Heart left ventricle (tissue), 16 donors: Measurements from ENCODE around the gene BMPER. TPM values are rescaled to one million over a fixed set of nuclear protein-coding genes. Genes with fewer than 3 reads are reported as not detected.

Experiments used
- ATAC-seq, 4 donors: fragments of 200-7000 bp; cut with Tn5 transposase; one replicate each; pipeline ENCODE4 v1.9.1; 2020 to 2022; ENCODE audit warnings: moderate library complexity in 4 of 4, mild to moderate bottlenecking in 3 of 4, moderate number of reproducible peaks in 1 of 4
- DNase-seq, 5 donors: peaks; one replicate each; pipeline ENCODE4 v3.0.0-alpha.2; 2020
- H3K27ac ChIP-seq, 12 donors: fragments of 200-600 bp; sonication (generic) in 4 of 12; one replicate each; pipeline versions ENCODE4 v1.5.0 to v1.8.0; 2016 to 2022; ENCODE audit warnings: mild to moderate bottlenecking in 2 of 12
- H3K27me3 ChIP-seq, 9 donors: fragments of 200-600 bp; sonication (generic) in 2 of 9; one replicate each; pipeline versions ENCODE4 v1.5.1 to v1.8.0; 2016 to 2022; ENCODE audit warnings: mild to moderate bottlenecking in 3 of 9
- H3K36me3 ChIP-seq, 9 donors: fragments of 200-600 bp; sonication (generic) in 2 of 9; one replicate each; pipeline versions ENCODE4 v1.5.0 to v1.8.0; 2018 to 2022; ENCODE audit warnings: mild to moderate bottlenecking in 2 of 9
- H3K4me1 ChIP-seq, 12 donors: fragments of 200-600 bp; sonication (generic) in 4 of 12; one replicate each; pipeline versions ENCODE4 v1.5.0 to v1.8.0; 2016 to 2022; ENCODE audit warnings: mild to moderate bottlenecking in 3 of 12
- H3K4me3 ChIP-seq, 12 donors: fragments of 200-600 bp; sonication (generic) in 4 of 12; one replicate each; pipeline versions ENCODE4 v1.5.0 to v1.8.0; 2017 to 2022; ENCODE audit warnings: mild to moderate bottlenecking in 9 of 12, moderate library complexity in 4 of 12
- H3K9me3 ChIP-seq, 12 donors: fragments of 200-600 bp; sonication (generic) in 4 of 12; one replicate each; pipeline versions ENCODE4 v1.5.0 to v1.8.0; 2016 to 2022; ENCODE audit warnings: mild to moderate bottlenecking in 1 of 12
- CTCF ChIP-seq, 12 donors: fragments of 200-600 bp; sonication (generic) in 4 of 12; IDR thresholded peaks; one replicate each; pipeline versions ENCODE4 v1.5.0 to v1.8.0; 2018 to 2022; ENCODE audit warnings: antibody characterized with exemption in 12 of 12, mild to moderate bottlenecking in 5 of 12
- POLR2A ChIP-seq, 2 donors: fragments of 450-650 bp; IDR thresholded peaks; one replicate each; pipeline ENCODE4 v1.6.1; 2017; ENCODE audit warnings: antibody characterized with exemption in 2 of 2, mild to moderate bottlenecking in 2 of 2, moderate library complexity in 2 of 2
- WGBS, 4 donors: extraction: QIAGEN DNeasy Blood & Tissue Kit in 2 of 4; methylation state at CpG; one replicate each; pipeline versions ENCODE4 v1.1.5 to v1.1.7; 2013 to 2018; 5-methylcytosine and 5-hydroxymethylcytosine counted together
- intact Hi-C, 10 donors: fragments of 100-400 bp; cut with DNase I; formaldehyde crosslinking; loops; one replicate each; pipeline versions ENCODE4 v1.11.1 to v1.14.2; 2022
- polyA plus RNA-seq, 2 donors: library from polyadenylated mRNA; stranded (reverse); fragments of 200-250 nt; gene quantifications; one replicate each; pipeline ENCODE4 v1.2.3, GENCODE V29; 2013
- total RNA-seq, 9 donors: library from RNA; depleted of rRNA in 2 of 9; stranded (reverse); fragments of >200 nt in 2 of 9; fragmentation: NEBNext Ultra II Directional in 3 of 9; extraction: Animal tissue kit (Norgen Biotek cat#: 25700) in 3 of 9; gene quantifications; one replicate each; pipeline versions ENCODE4 v1.1.0 to v1.2.4, GENCODE V29; 2016 to 2023
- donor health status: ischemic (EF 13 %, LVEDD 7.1; RV severe dilation, severe dysfunction).
- donor health status: healthy with polysubstance abuse.
- donor health status: DM: no; HTN: yes; CAD: no.
- donor health status: DM: no; HTN: no; CAD: no.
- donor health status: ischemic (EF 25% LVEDD 6.9; RV normal size, moderate dysfunction).
- donor health status: ischemic (EF 25% LVEDD 5.7; RV mildly dilated, moderate dysfunction).
- donor health status: healthy.
- donor health status: DM: yes; HTN: yes; CAD: no.
- donor health status: ischemic (EF 35%, LVEDD 5.7; RV mildly dilated, moderate dysfunction).
- donor health status: nonischemic (EF 11% LVEDD 7.7; RV severe dilation, severe dysfunction).
- donor health status: DM: yes; HTN: yes; CAD: no.
- donor health status: PGD.
- donor health status: ischemic (EF 29% LVEDD 5.4; RV normal size, mild dysfunction).
- donor health status: nonischemic (EF 23%, LVEDD 6.1; RV moderate dilation, normal function).

BMPER gene
- total and polyA plus RNA-seq, 11 donors = 0.05 to 4.2 (median 0.85) TPM

- H3K4me3 ChIP-seq = no peak overlapping the region
- peaks cover 0 to 18% (median 4%) of the 10 kb centered on the region in 12 donors for H3K4me1 ChIP-seq
- DNase-seq (no peak), ATAC-seq (no peak)
- no peak overlapping the region for H3K27ac ChIP-seq
- H3K27me3 ChIP-seq = peaks cover 0 to 55% (median 14%) of the 10 kb centered on the region in 9 donors
- no peaks in the 10 kb centered on the region for H3K9me3 ChIP-seq
- no peaks in the 10 kb centered on the region for H3K36me3 ChIP-seq
- no peak for TF ChIP-seq POLR2A (IDR thresholded peaks at IDR 0.05)
- TF ChIP-seq CTCF (IDR thresholded peaks at IDR 0.05) = no peak
- intact Hi-C loops = no loop called here
These were observed 4.8 kb upstream of the BMPER start for GRCh38 chr7:33900501-33900900.

GRCh38 chr7:33901199-33901598, 4.1 kb upstream of the BMPER start:
- ATAC-seq (no peak), DNase-seq (no peak)
- Histone ChIP-seq H3K27ac (no peak overlapping the region), H3K27me3 (peaks cover 0 to 60% (median 17%) of the 10 kb centered on the region in 9 donors), H3K4me3 (no peak overlapping the region), H3K4me1 (peaks cover 0 to 21% (median 4%) of the 10 kb centered on the region in 12 donors), H3K9me3 (no peaks in the 10 kb centered on the region), H3K36me3 (no peaks in the 10 kb centered on the region)
- intact Hi-C loops = no loop called here
- TF ChIP-seq CTCF (IDR thresholded peaks at IDR 0.05) = no peak
- no peak for TF ChIP-seq POLR2A (IDR thresholded peaks at IDR 0.05)
- 89 to 97% (median 96%) methylated on average over 4 of the region's 4 CpGs for WGBS, 4 donors

DNA sequence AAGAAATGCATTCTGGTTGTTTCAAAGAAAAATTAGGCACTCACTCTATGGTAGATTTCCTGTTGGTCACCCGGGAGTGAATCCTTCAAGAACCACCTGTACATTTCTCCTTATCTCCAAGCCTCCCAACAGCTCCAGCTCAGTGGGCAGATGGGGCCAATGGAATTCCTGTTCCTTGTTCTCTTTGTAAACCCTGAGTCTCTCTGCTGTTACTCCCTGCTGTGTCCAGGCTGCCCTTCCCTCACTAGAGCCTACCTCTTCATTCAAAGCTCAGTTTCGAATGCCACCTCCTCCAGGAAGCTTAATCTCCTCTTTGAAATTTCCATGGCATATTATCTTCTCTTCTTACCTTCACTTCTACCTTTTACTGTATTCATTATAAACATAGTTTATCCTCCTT, 3.5 kb upstream of the BMPER start:
- TF ChIP-seq CTCF (IDR thresholded peaks at IDR 0.05) = no peak
- H3K4me3 ChIP-seq = no peak overlapping the region
- DNase-seq = no peak
- no peak overlapping the region for H3K27ac ChIP-seq
- ATAC-seq = no peak
- intact Hi-C loops = no loop called here
- no peaks in the 10 kb centered on the region for H3K9me3 ChIP-seq
- WGBS, 4 donors = 50 to 94% (median 81%) methylated on average over 2 of the region's 2 CpGs
- H3K36me3 ChIP-seq = no peaks in the 10 kb centered on the region
- peaks cover 0 to 21% (median 4%) of the 10 kb centered on the region in 12 donors for H3K4me1 ChIP-seq
- peaks cover 0 to 66% (median 17%) of the 10 kb centered on the region in 9 donors for H3K27me3 ChIP-seq

GRCh38 chr7:33902746-33903145, 2.6 kb upstream of the BMPER start:
- no peaks in the 10 kb centered on the region for H3K9me3 ChIP-seq
- H3K27me3 ChIP-seq = peaks cover 0 to 74% (median 17%) of the 10 kb centered on the region in 9 donors
- TF ChIP-seq POLR2A (IDR thresholded peaks at IDR 0.05) (no peak), CTCF (IDR thresholded peaks at IDR 0.05) (no peak)
- DNase-seq = no peak
- ATAC-seq = no peak
- H3K36me3 ChIP-seq = no peaks in the 10 kb centered on the region
- WGBS, 4 donors = 85 to 91% (median 88%) methylated on average over 4 of the region's 4 CpGs
- intact Hi-C loops = no loop called here
- H3K27ac ChIP-seq = no peak overlapping the region
- peaks cover 0 to 21% (median 4%) of the 10 kb centered on the region in 12 donors for H3K4me1 ChIP-seq
- H3K4me3 ChIP-seq = no peak overlapping the region
